IMR-90 (cell line): ENCODE data around the gene SDR39U1. TPM values are rescaled to one million over a fixed set of nuclear protein-coding genes. Genes with fewer than 3 reads are reported as not detected.

Experiments
- ATAC-seq: fragments of 200-7000 bp; cut with Tn5 transposase; 2 replicates; pipeline ENCODE4 v1.9.1; 2020; ENCODE audit warnings: low read depth, mild to moderate bottlenecking, moderate library complexity
- BruUV-seq: library from RNA; stranded (reverse); fragments of 400-500 nt; replicated peaks from 2 replicates; lab custom pipeline; 2021; lab: Mats Ljungman, UMichigan
- CTCF ChIA-PET: fragments of 300-600 bp; formaldehyde crosslinking; extraction: SDS; loops from one replicate; lab custom pipeline; 2021; ENCODE audit warnings: antibody characterized with exemption; lab: Yijun Ruan, JAX
- POLR2A ChIA-PET: fragments of 300-600 bp; sonication (Branson Sonifier 250); formaldehyde crosslinking; loops from one replicate; lab custom pipeline; 2022; ENCODE audit warnings: antibody characterized with exemption; ENCODE audit not compliant: unreplicated experiment; lab: Charles Lee
- DNase-seq: peaks from one replicate; pipeline ENCODE4 v3.0.0; 2013
- H2AFZ ChIP-seq: replicated peaks from 2 replicates; pipeline ENCODE3; 2013; ENCODE audit warnings: low read length, mild to moderate bottlenecking; ENCODE audit not compliant: poor library complexity
- H2AK5ac ChIP-seq: 2 replicates; pipeline ENCODE4 v1.6.1; 2013; ENCODE audit warnings: low read depth, low read length, inconsistent platforms
- H2AK9ac ChIP-seq: replicated peaks from 2 replicates; pipeline ENCODE3; 2013; ENCODE audit warnings: mild to moderate bottlenecking, low read depth, low read length, moderate library complexity; ENCODE audit not compliant: poor library complexity
- H2BK120ac ChIP-seq: 2 replicates; pipeline ENCODE4 v1.6.1; 2013; ENCODE audit warnings: low read depth, low read length, inconsistent platforms
- H2BK15ac ChIP-seq: 3 replicates; pipeline ENCODE4 v1.6.1; 2013; ENCODE audit warnings: low read depth, low read length, inconsistent platforms
- H2BK20ac ChIP-seq: 2 replicates; pipeline ENCODE4 v1.6.1; 2013; ENCODE audit warnings: low read depth, mild to moderate bottlenecking, inconsistent platforms, low read length, moderate library complexity
- H2BK5ac ChIP-seq: 2 replicates; pipeline ENCODE4 v1.6.1; 2013; ENCODE audit warnings: mild to moderate bottlenecking, low read depth, low read length, inconsistent platforms; ENCODE audit not compliant: poor library complexity, severe bottlenecking
- H3K14ac ChIP-seq: replicated peaks from 2 replicates; pipeline ENCODE4 v1.6.1; 2013; ENCODE audit warnings: low read depth, low read length, inconsistent platforms
- H3K18ac ChIP-seq: 2 replicates; pipeline ENCODE4 v1.6.1; 2013; ENCODE audit warnings: low read depth, low read length, control low read depth
- H3K23ac ChIP-seq: 2 replicates; pipeline ENCODE4 v1.6.1; 2013; ENCODE audit warnings: low read depth, low read length, inconsistent platforms
- H3K27ac ChIP-seq: 2 replicates; pipeline ENCODE4 v1.5.1; 2013; ENCODE audit warnings: mild to moderate bottlenecking, control low read depth, low read length; ENCODE audit not compliant: insufficient read depth
- H3K27me3 ChIP-seq: 2 replicates; pipeline ENCODE4 v1.6.1; 2013; ENCODE audit warnings: low read length; ENCODE audit not compliant: control insufficient read depth, insufficient read depth
- H3K36me3 ChIP-seq: 2 replicates; pipeline ENCODE4 v1.6.1; 2013; ENCODE audit warnings: low read length, mixed read lengths; ENCODE audit not compliant: control insufficient read depth, insufficient read depth
- H3K4ac ChIP-seq: 2 replicates; pipeline ENCODE4 v1.6.1; 2013; ENCODE audit warnings: low read depth, low read length, inconsistent platforms
- H3K4me1 ChIP-seq: 2 replicates; pipeline ENCODE4 v1.6.1; 2013; ENCODE audit warnings: low read length, mixed read lengths; ENCODE audit not compliant: control insufficient read depth, insufficient read depth
- H3K4me2 ChIP-seq: 2 replicates; pipeline ENCODE4 v1.6.1; 2013; ENCODE audit warnings: low read depth, mild to moderate bottlenecking, control low read depth, low read length, moderate library complexity
- H3K4me3 ChIP-seq: 2 replicates; pipeline ENCODE4 v1.5.1; 2013; ENCODE audit warnings: low read depth, mild to moderate bottlenecking, control low read depth, low read length, moderate library complexity; ENCODE audit not compliant: insufficient read depth
- H3K56ac ChIP-seq: 2 replicates; pipeline ENCODE4 v1.6.1; 2013; ENCODE audit warnings: low read length, inconsistent platforms; ENCODE audit not compliant: insufficient read depth; ENCODE audit errors: extremely low read depth
- H3K79me1 ChIP-seq, 2 experiments: 2 replicates each; pipeline ENCODE4 v1.6.1; 2013; ENCODE audit warnings: low read length in 2 of 2, inconsistent platforms in 1 of 2, low read depth in 1 of 2
- H3K9ac ChIP-seq: 2 replicates; pipeline ENCODE4 v1.6.1; 2013; ENCODE audit warnings: low read depth, low read length, control low read depth
- H3K9me1 ChIP-seq: 2 replicates; pipeline ENCODE4 v1.6.1; 2013; ENCODE audit warnings: low read length, inconsistent platforms; ENCODE audit not compliant: insufficient read depth
- H3K9me3 ChIP-seq: 2 replicates; pipeline ENCODE4 v1.6.1; 2013; ENCODE audit warnings: low read length; ENCODE audit not compliant: control insufficient read depth, insufficient read depth
- H4K20me1 ChIP-seq: 2 replicates; pipeline ENCODE4 v1.6.1; 2013; ENCODE audit warnings: low read length, inconsistent platforms; ENCODE audit not compliant: insufficient read depth
- H4K5ac ChIP-seq: 2 replicates; pipeline ENCODE4 v1.6.1; 2013; ENCODE audit warnings: mild to moderate bottlenecking, low read depth, low read length, control low read depth
- H4K8ac ChIP-seq, 2 experiments: 2 replicates each; pipeline ENCODE4 v1.6.1; 2013; ENCODE audit warnings: low read depth in 2 of 2, low read length in 2 of 2, control low read depth in 1 of 2, inconsistent platforms in 1 of 2
- H4K91ac ChIP-seq: 2 replicates; pipeline ENCODE4 v1.6.1; 2013; ENCODE audit warnings: low read depth, low read length, inconsistent platforms; ENCODE audit not compliant: insufficient read depth
- BHLHE40 ChIP-seq: fragments of 150-350 bp; IDR thresholded peaks from 2 replicates; pipeline ENCODE4 v1.6.1; 2016; ENCODE audit warnings: mild to moderate bottlenecking, low read depth, low read length
- MAFK ChIP-seq: IDR thresholded peaks from 2 replicates; pipeline ENCODE4 v1.6.1; 2012; ENCODE audit warnings: low read depth, low read length, improper control_type of control experiment
- MXI1 ChIP-seq: IDR thresholded peaks from 2 replicates; pipeline ENCODE4 v1.6.1; 2012; ENCODE audit warnings: low read depth, mild to moderate bottlenecking, low read length, moderate library complexity, borderline replicate concordance
- RFX5 ChIP-seq: IDR thresholded peaks from 2 replicates; pipeline ENCODE4 v1.8.0; 2012; ENCODE audit warnings: low read depth, mild to moderate bottlenecking, low read length, moderate library complexity
- WGBS, 2 experiments: methylation state at CpG; one replicate each; pipeline versions ENCODE4 v1.1.5 to v1.1.7; 2013; ENCODE audit warnings: missing lambda C conversion rate in 2 of 2; ENCODE audit not compliant: insufficient read length in 1 of 2; ENCODE audit errors: extremely low coverage in 2 of 2; 5-methylcytosine and 5-hydroxymethylcytosine counted together
- dilution Hi-C: fragments of 300-500 bp; cut with HindIII; formaldehyde crosslinking; loops from one replicate; pipeline ENCODE4 v1.14.3; 2018; ENCODE audit warnings: low sequenced_read_pairs; ENCODE audit not compliant: unreplicated experiment
- in situ Hi-C: fragments of 300-500 bp; cut with MboI; formaldehyde crosslinking; loops from 3 replicates; pipeline ENCODE4 v1.14.3; 2019; ENCODE audit warnings: low sequenced_read_pairs, inconsistent platforms, mixed read lengths
- intact Hi-C: fragments of 100-400 bp; cut with micrococcal nuclease; formaldehyde crosslinking; loops from 2 replicates; pipeline ENCODE4 v1.10.0; 2022
- polyA plus RNA-seq, 3 experiments: library from polyadenylated mRNA; depleted of rRNA; stranded (reverse); fragments of >200 nt; gene quantifications; 2 replicates each; pipeline ENCODE4 v1.2.3, GENCODE V29; 2012; ENCODE audit warnings: low replicate concordance in 1 of 3
- total RNA-seq: library from RNA; depleted of rRNA; stranded (reverse); fragments of >200 nt; gene quantifications from 2 replicates; pipeline ENCODE4 v1.2.3, GENCODE V29; 2012
- TF ChIP-seq, protein P1 (sequence below): conservative IDR thresholded peaks from 2 replicates; pipeline ENCODE4 v1.5.1; 2012; ENCODE audit warnings: mild to moderate bottlenecking, low read depth, low read length, improper control_type of control experiment
- TF ChIP-seq, protein P2 (sequence below): fragments of 150-350 bp; IDR thresholded peaks from 2 replicates; pipeline ENCODE4 v1.6.1; 2017; ENCODE audit warnings: mild to moderate bottlenecking, antibody characterized with exemption, low read length, low read depth

The SDR39U1 gene
- total and polyA plus RNA-seq, 2 of the 4 experiments (the other 2 are of a cell fraction), result 7.5 to 46.3 TPM

DNA sequence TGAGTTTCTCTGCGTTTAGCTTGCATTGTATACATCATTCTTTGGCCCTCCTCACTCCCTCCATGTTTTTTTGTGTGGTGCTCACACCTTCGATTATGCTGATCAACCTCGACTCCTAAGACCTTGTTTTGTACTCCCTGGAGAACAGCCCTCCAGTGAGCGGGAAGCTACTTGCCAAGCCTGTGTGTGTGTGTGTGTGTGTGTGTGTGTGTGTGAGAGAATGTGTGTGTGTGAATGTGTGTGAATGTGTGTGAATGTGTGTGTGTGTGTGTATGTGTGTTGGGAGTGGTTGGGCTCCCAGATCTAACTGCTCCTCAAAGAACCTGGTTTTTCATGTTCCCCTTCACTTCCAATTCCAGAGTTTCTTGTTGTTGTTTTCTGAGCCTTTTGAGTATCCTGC lies 37.8 kb downstream of the SDR39U1 start:
- H3K27ac ChIP-seq, result no peak overlapping the region

More for the DNA sequence above, 37.8 kb downstream of the SDR39U1 start:
- Histone ChIP-seq H3K9ac (no peak overlapping the region), H3K18ac (no peak overlapping the region), H3K4me1 (peaks cover 8% of the 10 kb centered on the region), H4K8ac (no peak overlapping the region), H4K91ac (no peak overlapping the region), H2AK5ac (no peak overlapping the region), H3K9me3 (no peaks in the 10 kb centered on the region), H4K20me1 (no peaks in the 10 kb centered on the region), H3K4ac (no peak overlapping the region), H3K36me3 (peaks cover 17% of the 10 kb centered on the region; the same call in 1 of the 2 replicates), H3K14ac (no peak overlapping the region), H3K9me1 (peaks cover 3% of the 10 kb centered on the region; the same call in 1 of the 2 replicates), H3K79me1 (peaks cover 0 to 5% of the 10 kb centered on the region in 2 experiments; a peak in 1 of 4 replicates), H3K56ac (no peak overlapping the region), H2AK9ac (no peak overlapping the region), H2BK120ac (no peak overlapping the region), H4K5ac (no peak overlapping the region), H2BK20ac (no peak overlapping the region), H3K27me3 (no peaks in the 10 kb centered on the region), H2AFZ (no peak overlapping the region), H3K23ac (no peak overlapping the region), H3K4me3 (no peak overlapping the region), H3K4me2 (no peak overlapping the region), H2BK5ac (no peak overlapping the region), H2BK15ac (no peak overlapping the region)
- POLR2A ChIA-PET, result no interaction called here
- CTCF ChIA-PET, result interaction anchor here (3.2 kb wide), 1 partner anchor 71 kb away, joined by 9 read pairs; no protein-coding TSS in a partner anchor
- TF ChIP-seq RFX5, result no peak
- TF ChIP-seq, protein P1, sequence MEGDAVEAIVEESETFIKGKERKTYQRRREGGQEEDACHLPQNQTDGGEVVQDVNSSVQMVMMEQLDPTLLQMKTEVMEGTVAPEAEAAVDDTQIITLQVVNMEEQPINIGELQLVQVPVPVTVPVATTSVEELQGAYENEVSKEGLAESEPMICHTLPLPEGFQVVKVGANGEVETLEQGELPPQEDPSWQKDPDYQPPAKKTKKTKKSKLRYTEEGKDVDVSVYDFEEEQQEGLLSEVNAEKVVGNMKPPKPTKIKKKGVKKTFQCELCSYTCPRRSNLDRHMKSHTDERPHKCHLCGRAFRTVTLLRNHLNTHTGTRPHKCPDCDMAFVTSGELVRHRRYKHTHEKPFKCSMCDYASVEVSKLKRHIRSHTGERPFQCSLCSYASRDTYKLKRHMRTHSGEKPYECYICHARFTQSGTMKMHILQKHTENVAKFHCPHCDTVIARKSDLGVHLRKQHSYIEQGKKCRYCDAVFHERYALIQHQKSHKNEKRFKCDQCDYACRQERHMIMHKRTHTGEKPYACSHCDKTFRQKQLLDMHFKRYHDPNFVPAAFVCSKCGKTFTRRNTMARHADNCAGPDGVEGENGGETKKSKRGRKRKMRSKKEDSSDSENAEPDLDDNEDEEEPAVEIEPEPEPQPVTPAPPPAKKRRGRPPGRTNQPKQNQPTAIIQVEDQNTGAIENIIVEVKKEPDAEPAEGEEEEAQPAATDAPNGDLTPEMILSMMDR, result no peak
- no peak for TF ChIP-seq MAFK
- TF ChIP-seq MXI1, result no peak
- no peak for TF ChIP-seq BHLHE40
- TF ChIP-seq, protein P2, sequence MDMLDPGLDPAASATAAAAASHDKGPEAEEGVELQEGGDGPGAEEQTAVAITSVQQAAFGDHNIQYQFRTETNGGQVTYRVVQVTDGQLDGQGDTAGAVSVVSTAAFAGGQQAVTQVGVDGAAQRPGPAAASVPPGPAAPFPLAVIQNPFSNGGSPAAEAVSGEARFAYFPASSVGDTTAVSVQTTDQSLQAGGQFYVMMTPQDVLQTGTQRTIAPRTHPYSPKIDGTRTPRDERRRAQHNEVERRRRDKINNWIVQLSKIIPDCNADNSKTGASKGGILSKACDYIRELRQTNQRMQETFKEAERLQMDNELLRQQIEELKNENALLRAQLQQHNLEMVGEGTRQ, result no peak
- in situ Hi-C loops (no loop called here), intact Hi-C loops (no loop called here), dilution Hi-C loops (no loop called here)
- no TSS peak for BruUV-seq
- DNase-seq, result no peak
- WGBS, 2 experiments, result no CpG with 5 or more reads among the region's 4 CpGs
- ATAC-seq, result no peak
